PC-9 (cell line): ENCODE data around the gene TMTC2.

ENCODE experiments used
- EZH2 ChIP-seq: fragments of 200-600 bp; sonication (generic); IDR thresholded peaks from 2 replicates; pipeline ENCODE4 v1.8.0; 2017; ENCODE audit warnings: antibody characterized with exemption, low read depth
- TF ChIP-seq, protein P1 (sequence below): fragments of 200-600 bp; sonication (generic); conservative IDR thresholded peaks from 2 replicates; pipeline ENCODE4 v1.6.1; 2017; ENCODE audit warnings: mixed run types, antibody characterized with exemption, mild to moderate bottlenecking, moderate library complexity

DNA sequence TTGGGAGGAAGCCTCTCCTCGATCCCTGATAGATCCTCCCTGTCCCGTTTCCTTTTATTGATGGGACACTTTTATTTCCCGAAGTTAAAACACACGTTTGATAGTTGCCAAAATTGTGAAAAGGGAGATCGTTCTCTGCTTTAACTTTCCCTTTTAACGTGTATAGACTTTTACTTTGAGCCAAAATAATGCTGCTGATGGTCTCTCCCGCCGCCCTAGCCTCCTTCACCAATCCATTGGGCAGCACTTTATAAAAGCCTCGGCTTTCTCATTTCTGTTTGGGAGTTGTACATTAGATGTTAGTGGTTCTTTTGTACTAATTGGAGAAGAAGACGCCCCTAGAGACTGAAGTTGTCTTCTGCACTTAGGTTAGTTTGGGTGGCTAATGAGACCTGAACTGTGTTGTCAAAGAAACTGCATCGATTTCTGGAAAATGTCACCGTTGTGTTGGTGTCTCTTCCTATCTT is 1.4 kb downstream of the TMTC2 start:
- TF ChIP-seq EZH2: no peak
- TF ChIP-seq, protein P1, sequence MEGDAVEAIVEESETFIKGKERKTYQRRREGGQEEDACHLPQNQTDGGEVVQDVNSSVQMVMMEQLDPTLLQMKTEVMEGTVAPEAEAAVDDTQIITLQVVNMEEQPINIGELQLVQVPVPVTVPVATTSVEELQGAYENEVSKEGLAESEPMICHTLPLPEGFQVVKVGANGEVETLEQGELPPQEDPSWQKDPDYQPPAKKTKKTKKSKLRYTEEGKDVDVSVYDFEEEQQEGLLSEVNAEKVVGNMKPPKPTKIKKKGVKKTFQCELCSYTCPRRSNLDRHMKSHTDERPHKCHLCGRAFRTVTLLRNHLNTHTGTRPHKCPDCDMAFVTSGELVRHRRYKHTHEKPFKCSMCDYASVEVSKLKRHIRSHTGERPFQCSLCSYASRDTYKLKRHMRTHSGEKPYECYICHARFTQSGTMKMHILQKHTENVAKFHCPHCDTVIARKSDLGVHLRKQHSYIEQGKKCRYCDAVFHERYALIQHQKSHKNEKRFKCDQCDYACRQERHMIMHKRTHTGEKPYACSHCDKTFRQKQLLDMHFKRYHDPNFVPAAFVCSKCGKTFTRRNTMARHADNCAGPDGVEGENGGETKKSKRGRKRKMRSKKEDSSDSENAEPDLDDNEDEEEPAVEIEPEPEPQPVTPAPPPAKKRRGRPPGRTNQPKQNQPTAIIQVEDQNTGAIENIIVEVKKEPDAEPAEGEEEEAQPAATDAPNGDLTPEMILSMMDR: no peak; the same call in 1 of the 2 replicates
